Stimulated activated CD4-positive, alpha-beta T cell treated with anti-CD3 and anti-CD28 coated beads, Interleukin-2, amount 100 ng/mL, for 4 hours (primary cell): Measurements from ENCODE around the gene CCDC91.

Source experiments
- DNase-seq: peaks from one replicate; pipeline ENCODE4 v3.0.0-alpha.2; 2020; ENCODE audit warnings: low read depth

The CCDC91 gene

DNA sequence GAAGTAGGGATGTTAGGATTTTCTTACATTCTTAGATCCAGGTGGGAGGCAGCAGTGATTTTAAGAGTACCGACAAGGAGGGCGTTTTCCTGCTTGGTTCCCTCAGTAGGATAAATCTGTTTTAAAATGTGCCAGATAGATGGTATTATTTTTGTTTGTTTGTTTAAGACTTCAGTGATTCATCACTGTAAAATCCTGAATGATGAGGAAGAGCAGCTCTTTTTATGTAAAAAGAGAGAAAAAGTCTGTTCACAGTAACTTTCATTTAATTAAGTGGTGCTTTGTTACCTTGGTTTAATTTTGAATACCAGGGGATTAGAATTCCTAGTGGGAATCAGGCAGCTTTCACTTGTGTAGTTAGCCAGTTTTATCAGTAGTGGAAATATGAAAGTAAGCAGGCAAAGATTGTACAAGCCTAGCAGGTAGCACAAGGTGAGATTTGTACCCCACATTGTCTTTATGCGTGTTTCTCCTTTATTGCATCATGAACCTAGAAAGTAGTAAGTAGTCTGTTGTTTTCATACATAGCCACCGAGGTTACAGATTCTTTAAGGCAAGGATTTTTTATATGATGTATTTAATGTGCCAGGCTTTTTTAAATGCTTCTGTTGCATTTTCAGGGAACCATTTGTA, 349.6 kb downstream of the CCDC91 start:
- no peak for DNase-seq

DNA sequence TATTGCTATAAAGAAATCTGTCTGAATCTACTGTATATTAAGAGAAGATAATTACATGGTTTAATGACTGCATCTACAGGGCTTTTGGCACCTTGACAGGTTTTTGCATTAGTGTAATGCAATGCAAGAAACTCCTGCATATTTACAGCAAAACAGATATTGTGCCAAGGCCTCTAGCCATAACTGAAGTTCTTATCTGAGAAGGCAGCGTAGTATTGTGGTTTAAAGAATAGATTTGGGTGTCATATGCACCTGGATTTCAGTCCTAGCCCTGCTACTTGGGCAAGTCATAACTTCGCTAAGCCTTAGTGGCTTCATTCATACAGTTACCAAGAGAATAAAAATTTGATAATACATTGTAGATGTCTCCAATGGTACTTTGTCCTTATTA, 350.1 kb downstream of the CCDC91 start:
- DNase-seq = no peak

DNA sequence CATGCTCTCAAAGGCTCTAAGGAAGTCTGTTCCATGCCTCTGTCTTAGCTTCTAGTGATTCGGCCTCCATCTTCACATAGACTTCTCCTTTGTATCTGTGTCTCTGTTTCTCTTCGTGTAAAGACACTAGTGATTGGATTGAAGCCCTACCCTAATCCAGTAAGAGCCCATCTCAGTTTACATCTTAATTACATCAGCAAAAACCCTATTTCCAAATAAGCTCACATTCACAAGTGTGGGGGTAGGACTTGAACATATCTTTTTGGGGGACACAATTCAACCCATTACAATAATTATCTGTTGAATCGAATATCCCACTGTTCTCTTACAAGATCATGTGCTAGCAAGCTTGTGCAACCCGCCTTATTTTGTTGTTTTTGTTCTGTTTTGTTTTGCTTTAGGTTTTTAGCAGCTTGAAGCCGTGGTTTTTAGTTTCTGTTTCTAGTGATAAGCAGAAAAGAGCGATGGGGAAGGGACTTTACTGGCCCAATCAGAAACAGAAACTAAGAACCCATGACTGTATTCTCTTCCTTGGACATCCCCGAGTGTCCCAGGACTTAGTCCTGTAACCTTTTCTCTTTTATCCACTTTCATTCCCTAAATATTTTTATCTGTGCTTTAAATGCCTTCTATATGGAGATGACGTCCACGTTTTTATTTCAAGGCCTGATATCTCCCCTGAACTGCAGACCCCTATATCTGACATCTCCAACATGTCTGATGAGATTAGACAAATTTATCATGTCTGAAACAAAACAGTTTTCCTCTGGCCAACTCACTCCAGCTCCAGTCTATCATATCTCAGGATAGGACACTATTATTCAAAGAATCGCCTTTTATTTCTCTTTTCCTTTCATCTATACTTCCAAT, 353.0 kb downstream of the CCDC91 start:
- no peak for DNase-seq

DNA sequence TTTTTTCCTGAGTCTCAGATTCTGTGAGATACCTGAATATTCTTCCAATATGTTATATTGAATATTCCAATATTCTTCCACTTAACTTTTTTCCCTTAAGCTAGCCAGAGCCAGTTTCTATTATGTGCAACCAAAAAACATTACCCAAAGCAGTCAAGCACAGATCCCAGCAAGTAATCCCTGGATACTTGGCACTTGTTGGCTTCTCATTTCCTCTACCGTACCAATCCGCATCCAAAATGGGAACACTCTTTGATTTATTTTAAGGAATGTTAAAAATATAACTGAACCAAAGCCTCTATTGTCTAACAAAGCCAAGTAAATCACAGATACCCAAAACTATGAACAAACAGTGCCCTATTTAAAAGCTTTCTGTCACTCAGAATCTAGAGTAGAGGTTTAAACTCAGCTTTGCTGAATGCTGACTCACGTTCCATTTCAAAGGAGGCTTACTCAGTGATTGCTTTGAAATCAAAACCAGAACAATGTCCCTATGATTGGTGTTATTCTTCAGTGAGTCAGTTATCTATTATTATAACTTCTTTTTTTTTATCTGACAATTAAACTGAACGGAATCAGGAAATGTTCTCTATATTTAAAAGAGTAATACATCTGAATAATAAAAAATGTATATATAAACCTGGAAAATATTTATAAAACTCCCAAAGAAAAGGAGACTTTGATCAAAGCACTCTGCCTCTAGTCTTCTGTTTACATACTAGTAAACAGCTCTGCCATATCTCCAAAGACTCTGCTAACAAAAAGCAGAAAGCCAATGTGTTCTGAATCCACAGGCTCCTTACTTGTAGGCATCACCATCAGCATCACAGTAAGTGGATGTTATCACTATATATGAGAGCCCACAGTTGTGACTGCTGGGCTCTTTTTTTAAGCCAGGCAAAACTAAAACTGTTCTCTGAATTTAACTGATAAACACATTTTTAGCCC, 360.8 kb downstream of the CCDC91 start:
- no peak for DNase-seq

DNA sequence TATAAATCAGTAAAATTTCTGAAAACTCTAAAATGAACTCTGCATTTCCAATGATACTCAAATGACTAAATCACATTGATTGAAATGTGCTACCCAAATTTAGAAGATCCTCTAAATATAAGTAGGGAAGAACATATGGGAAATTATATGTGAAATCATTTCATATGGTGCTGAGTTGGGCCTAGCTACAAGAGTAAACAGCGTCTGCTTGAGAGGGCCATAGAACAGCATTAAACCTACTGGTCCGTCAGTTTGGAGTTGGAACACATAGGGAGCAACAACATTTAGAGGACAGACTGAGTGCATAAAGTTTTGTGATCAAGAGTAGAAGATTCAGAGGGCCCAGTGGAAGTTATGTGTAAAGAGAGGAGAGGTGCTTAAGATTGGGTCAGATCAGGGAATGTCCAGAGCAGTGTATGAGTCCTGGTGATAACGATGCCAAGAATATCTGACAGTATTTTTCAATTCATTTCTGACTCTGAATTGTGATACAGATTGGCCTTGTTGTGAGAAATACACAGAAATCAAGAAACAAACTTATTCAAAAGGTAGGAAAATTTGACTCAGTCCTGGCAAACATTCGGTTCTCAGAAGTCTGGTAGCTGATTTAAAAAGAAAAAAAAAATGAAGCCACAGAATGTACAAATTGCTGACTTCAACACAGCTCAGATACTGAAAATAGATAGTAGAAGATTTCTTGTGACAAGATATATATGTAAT, 362.2 kb downstream of the CCDC91 start:
- DNase-seq = no peak

DNA sequence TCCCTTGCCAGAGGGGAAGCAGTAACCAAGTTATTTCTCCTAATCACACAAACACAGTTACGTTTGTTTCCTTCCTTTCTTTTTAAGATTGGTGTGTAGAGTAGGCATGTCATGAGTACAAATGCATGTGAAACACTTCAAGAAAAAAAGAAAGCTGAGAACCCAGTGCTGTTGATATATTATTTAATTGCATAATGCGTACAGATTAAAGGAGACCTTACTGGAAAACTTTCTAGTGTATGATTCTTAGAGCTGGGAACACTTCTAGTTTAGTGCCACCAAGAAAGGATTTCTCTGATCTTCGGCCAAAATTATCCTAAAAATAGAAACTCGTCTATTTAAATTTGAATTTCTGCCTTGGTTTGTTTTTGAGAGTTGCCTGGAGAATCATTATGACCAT, 365.5 kb downstream of the CCDC91 start:
- DNase-seq = no peak

DNA sequence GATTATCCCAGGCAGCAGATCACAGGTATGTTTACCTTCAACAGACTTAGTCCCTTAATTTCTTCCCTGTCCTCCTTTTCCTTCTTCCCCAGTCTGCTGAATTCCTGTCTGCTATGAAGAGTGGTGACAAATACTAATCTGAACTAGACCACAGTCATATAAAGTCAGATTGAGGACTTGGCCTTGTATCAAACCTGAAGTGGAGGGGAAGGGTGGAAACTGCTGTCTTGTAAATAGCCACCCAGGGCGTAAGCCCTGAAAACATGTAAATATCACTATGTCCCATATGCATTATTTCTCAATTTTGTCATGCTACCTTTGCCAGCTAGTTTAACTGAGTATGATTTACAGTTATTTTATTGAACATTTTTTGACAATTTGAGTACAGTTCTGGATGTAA, 368.0 kb downstream of the CCDC91 start:
- no peak for DNase-seq

DNA sequence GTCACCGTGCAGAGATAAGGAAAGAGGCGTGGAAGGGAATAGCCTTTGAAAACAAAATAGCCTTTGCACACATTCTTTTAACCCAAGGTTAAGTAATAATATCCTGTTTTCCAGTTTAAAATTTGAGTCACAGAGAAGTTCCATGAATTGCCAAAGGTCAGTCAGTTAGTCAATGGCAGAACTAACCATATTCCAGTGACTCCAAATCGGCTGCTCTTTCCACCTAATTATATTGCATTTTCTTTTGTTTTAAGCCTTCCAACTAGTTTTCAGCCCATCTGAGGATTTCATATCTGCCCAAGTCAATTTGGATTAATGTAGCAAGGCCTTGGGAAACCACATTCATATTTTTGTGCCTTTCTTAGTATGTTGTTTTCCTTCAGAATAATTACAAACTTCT, 373.0 kb downstream of the CCDC91 start:
- no peak for DNase-seq

DNA sequence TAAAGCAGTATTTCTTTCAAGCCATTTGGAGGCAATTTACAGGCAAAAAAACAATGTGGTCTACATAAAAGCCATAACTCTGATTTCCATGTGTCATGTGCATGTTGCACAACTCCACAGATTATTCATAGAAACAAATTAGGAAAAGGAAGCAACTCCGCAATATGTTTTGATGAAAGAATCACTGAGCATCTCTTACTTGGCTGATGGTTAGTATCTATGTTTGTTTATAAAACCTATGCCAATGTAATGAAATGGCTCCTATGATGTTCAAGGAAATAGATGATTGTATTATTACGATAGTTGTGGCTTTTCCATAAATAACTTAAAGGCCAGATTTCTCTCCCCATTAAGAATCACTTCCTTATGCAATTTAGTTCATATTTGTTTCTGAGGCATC, 373.7 kb downstream of the CCDC91 start:
- DNase-seq = no peak

DNA sequence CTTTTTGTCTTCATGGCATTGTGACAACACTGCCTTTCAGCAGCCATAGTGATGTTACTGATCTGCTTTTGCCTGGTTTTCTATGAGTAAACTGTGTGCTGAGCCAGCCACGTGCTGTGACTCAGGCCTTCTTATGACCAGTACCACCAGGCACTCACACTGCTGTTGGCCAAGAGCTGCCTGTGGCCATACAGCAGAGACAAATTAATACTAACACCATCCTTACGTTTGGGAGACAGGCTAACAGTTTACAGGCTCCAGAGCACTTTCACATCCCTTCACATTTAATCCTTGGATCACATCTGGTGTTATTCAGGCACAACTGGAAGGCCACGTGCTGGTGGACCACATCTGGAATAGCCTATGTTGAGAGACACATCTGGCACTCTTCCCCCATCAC, 377.9 kb downstream of the CCDC91 start:
- DNase-seq = no peak

DNA sequence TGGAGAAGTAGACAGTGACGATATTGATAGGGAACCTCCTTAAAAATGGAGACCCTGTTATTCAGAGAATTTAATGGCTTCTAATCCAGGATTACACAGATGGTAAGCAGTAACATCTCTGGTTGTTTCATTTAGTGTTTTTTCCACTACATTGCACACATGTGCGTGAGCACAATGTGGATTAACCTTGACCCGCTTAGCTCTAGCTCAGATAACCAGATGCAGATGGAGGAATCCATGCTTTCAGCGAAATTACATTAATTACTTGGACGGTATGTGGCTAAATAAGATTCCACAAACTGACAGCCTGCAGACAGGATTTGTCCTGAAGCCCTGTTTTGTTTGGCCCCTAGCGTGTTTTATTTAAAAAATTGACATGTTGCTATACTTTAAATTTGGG, 378.4 kb downstream of the CCDC91 start:
- DNase-seq = no peak

DNA sequence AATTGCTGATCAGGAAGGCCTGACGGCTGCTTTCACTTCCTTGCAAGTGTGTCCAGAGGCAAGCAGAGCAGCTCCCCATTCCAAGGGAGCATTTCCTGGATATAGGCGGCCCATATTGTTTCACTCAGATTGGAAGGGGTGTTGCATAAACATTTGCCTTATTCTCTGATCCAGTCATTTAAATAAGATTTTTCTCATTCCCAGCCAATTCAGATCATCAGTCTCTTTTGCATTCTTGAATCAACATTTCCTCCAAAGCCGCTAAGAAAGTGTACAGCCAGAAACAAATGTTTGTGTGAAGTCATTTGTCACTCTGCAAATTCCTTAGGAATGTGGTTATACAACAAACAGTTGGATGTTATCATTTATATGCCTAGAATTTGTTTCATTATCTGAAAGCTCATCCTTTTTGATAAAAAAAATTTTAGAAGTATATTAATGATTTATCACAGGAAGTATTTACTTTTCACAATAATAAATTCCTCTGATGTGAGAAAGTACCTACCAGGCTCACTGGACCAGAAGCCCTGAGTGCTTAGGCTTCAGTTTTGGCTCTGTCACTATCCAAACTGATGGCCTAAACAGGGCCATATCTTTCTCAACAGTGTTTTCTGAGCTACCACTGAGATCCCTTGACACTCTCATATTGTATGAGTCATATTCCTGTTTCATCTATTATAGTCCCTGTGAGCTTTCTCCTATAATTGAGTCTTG, 379.6 kb downstream of the CCDC91 start:
- DNase-seq = no peak

DNA sequence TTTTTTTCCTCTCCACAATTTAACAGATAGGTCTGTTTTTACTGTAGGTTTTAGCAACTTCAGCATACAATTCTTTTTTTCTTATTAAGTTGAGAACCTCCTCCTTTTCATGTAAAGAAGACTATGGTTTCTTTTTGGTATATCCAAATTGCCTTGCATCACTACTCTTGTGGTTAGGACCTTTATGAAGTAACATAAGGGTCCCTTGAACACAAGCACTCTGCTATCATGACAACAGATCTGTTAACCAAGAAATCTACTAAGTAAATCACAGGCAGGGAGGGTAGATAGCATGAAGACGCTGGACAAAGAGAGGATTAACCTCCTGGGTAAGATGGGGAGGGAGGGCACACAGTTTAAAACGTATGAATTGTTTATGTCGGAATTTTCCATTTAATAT, 380.6 kb downstream of the CCDC91 start:
- no peak for DNase-seq

DNA sequence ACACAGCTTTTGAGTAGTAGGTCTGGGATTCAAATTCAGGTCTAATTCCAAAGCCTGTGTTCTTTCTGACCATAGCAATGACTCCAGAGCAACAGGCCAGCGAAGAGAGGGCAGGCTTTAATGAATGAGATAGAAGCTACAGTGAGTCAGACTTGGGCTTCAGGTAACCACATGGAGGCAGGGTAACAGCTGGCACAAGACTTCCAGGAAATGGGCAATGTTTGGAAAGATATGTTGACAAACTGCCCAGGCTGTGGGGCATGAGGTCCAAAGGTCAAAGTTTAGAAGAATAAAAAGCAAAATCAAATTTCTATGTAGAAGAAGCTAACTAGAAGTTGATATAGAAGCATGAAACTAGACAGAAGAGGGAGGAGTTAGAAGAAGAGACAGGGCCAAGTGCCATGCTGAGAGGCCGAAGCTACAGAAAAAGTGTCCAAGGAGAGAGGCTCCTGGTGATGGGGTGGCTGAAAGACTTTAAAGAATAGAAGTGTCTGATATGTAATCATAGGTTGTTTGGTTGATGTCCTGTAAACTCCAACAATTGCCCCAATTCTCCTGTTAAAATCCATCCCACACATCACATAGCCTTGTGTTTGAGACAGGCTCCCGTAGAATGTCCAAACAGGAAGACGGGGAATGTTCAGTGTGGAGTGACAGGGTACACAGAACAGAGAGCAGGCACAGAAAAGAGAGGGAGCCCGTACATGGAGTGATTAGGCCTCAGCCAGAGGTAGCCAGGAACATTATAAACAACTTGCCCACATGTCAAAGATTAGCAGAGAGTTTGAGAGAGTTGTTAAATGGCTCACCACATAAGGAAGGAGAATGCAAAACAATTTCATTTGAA, 384.7 kb downstream of the CCDC91 start:
- DNase-seq = no peak

DNA sequence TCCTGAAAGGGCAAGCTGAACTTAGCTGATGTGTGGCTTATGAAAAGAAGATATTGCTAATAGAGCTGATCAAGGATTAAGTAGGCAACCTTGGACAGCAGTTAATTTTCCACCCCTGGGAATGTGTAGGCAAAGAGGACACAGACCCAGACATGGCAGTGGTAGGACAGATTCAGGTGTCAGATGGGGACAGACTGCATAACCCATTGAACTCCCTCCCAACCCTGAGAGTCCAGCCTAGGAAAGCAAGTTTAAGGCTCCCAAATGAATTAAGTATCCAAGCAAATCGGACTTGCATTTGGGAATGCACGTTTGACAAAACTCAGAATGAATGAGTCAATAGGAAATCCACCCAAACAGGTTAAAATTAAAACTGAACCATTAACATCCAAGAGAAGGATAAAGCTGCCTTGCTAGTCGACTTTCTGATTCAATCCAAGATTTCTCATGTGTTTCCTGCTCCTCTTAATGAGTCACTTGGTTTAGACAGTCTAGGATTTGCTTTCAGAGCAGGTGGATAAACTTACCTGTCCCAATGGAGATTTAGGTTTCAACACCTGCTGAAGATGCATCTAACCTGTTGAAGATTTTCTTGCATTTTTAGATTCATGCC, 385.4 kb downstream of the CCDC91 start:
- no peak for DNase-seq

DNA sequence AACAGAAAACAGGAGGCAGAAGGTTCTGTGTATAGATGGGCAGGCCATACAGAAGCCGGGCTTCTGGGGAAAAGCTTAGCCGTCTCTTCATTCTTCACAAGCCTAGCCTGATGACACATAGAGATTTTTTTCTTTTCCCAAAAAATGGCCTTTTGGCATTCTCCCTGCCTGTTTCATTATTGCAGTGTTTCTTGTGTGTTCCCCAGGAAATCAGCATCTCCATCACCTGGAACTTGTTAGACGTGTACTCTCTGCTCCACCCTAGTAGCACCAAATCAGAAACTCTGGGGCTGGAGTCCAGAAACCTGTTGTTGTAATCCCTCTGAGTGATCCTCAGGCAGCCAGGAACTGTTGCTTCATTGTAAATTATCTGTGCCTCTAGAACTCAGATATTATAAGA, 388.1 kb downstream of the CCDC91 start:
- no peak for DNase-seq

DNA sequence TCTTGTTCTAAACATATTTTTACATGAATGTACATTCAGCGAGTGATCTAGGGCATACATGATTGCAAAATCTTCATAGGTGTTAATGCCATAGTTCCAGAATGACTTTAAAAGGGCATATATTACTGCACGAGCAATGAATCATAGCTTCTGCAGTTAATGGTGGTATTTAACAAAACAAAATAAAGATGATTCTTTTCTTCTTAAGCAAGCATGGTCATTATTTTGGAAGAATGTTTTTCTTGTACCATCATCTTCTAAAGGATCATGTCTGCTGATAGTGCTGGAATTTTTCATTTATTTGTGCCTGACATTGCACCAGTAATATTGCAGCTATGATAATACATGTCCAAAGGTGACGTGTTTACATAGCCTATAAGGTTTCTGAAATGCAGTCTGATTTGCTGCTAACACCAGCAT, 388.6 kb downstream of the CCDC91 start:
- no peak for DNase-seq

DNA sequence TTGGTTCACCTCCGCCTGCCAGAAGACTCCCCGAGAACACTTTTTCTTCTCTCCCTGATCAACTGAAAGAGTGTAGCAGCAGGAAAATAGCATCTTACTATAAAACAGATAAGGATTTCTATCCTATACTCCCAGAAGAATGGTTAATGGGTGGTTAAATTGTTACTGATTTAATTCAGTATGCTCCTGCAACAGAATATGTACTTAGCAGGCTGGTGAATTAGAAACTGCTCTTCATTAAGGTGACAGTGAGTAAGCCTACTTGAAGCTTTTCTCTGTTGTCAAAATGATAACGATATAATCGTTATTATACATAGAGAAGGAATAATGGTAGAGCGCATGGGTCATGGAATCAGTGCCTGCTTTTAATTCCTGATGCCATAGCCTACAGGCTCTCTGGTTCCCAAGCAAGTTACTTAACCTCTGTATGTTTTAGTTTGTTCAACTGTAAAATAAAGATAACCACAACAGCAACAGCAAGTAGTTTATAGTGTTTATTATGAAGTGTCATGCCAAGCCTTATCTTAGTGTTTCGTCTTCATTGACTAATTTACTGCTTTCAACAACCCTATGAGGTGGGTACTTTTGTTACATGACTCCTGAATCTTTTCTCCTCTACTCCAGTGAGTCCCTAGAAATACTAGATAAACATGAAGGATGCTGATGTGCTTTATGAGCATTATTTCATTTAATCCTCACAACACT, 392.6 kb downstream of the CCDC91 start:
- DNase-seq = no peak

DNA sequence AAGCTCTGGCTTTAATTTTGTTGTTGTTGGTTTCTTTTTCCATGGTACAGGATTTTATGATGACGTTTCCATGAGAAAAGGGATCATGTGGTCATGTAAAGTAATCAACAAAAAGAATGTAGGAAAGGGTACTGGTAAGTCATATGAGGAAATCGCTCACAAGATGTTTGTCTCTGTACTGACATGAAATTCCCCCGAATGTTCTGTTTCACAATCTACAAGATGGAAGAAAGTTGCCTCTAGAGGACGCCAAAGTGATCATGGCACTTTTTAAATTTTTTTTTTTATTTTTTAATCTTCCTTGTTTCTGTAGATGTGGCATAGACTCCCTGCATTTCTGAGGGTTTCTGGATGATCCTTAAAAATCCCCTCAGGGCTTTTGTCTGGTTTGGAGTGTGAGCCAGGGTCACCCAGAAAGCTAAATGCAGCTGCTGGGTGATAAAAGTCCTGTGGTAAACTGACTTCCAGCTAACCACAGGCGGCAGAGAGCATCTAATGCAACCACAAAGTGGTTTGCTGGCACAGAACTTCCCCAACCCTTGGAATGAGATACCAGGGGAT, 393.5 kb downstream of the CCDC91 start:
- no peak for DNase-seq
